Activated CD4-positive, alpha-beta T cell treated with anti-CD3 and anti-CD28 coated beads, Interleukin-2, amount 10 ng/mL, durations not matched to agents 24 days and 14 days (primary cell): ENCODE results near the gene MSANTD7. TPM values are rescaled to one million over a fixed set of nuclear protein-coding genes. Genes with fewer than 3 reads are reported as not detected.
A peak's percentile ranks its signal among the peaks of the same experiment; 100 is the strongest.
"Not testable (repeated sequence)": the region's sequence is repeated elsewhere in the genome, so short reads cannot be mapped to it uniquely, and the experiment has no call there.

Experiments
- DNase-seq: peaks from one replicate; pipeline ENCODE4 v3.0.0; 2022
- H3K27ac Mint-ChIP-seq: one replicate; pipeline ENCODE4 v1.8.0; 2022; ENCODE audit warnings: mild to moderate bottlenecking, mixed read lengths
- H3K27me3 Mint-ChIP-seq: one replicate; pipeline ENCODE4 v1.8.0; 2022; ENCODE audit warnings: mixed read lengths
- H3K36me3 Mint-ChIP-seq: one replicate; pipeline ENCODE4 v1.8.0; 2022; ENCODE audit warnings: low read depth, mild to moderate bottlenecking, mixed read lengths
- H3K4me1 Mint-ChIP-seq: one replicate; pipeline ENCODE4 v1.8.0; 2021; ENCODE audit warnings: mixed read lengths
- H3K4me3 Mint-ChIP-seq: one replicate; pipeline ENCODE4 v1.8.0; 2022; ENCODE audit warnings: mild to moderate bottlenecking, moderate library complexity, mixed read lengths
- H3K9me3 Mint-ChIP-seq: one replicate; pipeline ENCODE4 v1.8.0; 2021; ENCODE audit warnings: mixed read lengths
- intact Hi-C: fragments of 100-400 bp; cut with micrococcal nuclease; formaldehyde crosslinking; loops from one replicate; pipeline ENCODE4 v1.15.1; 2023
- total RNA-seq: library from RNA; stranded (reverse); gene quantifications from 2 replicates; pipeline ENCODE4 v1.2.3, GENCODE V29; 2022

Gene MSANTD7
- total RNA-seq: 28.9 and 30.3 TPM in 2 replicates

- no peaks in the 10 kb centered on the region for H3K9me3 Mint-ChIP-seq
- H3K4me3 Mint-ChIP-seq: peak within 1 kb of the TSS; percentile 92
- H3K4me1 Mint-ChIP-seq: peaks cover 18% of the 10 kb centered on the region
- peak within 1 kb of the TSS; percentile 96 for H3K27ac Mint-ChIP-seq
- intact Hi-C loops: loop anchor here (1.0 to 5.0 kb wide), 8 partner anchors 40 to 339 kb away; partner anchors contain the start of genes DCLRE1C, RPP38 and SUV39H2
- H3K27me3 Mint-ChIP-seq: no peaks in the 10 kb centered on the region
- peak; percentile 100 for DNase-seq
- H3K36me3 Mint-ChIP-seq: peaks cover 36% of the 10 kb centered on the region
Observed at GRCh38 chr10:14837757-14838581, at the start of gene MSANTD7, which contains the start of the genes CDNF and HSPA14. TSS of gene MSANTD7 (plus strand) at chr10:14838306. CDS start at chr10:14842285, 3,979 bp downstream. TSS of gene CDNF (minus strand) at chr10:14838037. CDS start at chr10:14837946, 91 bp downstream. TSS of gene HSPA14 (plus strand) at chr10:14838306. CDS start at chr10:14838403, 97 bp downstream.

- Mint-ChIP-seq H3K36me3 (no peaks in the 10 kb centered on the region), H3K4me3 (no peak overlapping the region), H3K9me3 (no peaks in the 10 kb centered on the region), H3K27ac (no peak overlapping the region), H3K4me1 (no peaks in the 10 kb centered on the region), H3K27me3 (peaks cover 32% of the 10 kb centered on the region)
- intact Hi-C loops: no loop called here
- no peak for DNase-seq
Observed at GRCh38 chr10:14798636-14799035, 39.5 kb upstream of the MSANTD7 start.

GRCh38 chr10:14800397-14800796, 37.7 kb upstream of the MSANTD7 start:
- Mint-ChIP-seq H3K4me1 (no peaks in the 10 kb centered on the region), H3K27ac (no peak overlapping the region), H3K4me3 (no peak overlapping the region), H3K36me3 (no peaks in the 10 kb centered on the region), H3K27me3 (peaks cover 32% of the 10 kb centered on the region), H3K9me3 (no peaks in the 10 kb centered on the region)
- intact Hi-C loops: no loop called here
- DNase-seq: no peak

- no peaks in the 10 kb centered on the region for H3K9me3 Mint-ChIP-seq
Observed at GRCh38 chr10:14801723-14802122, 36.4 kb upstream of the MSANTD7 start.

GRCh38 chr10:14803827-14804226, 34.3 kb upstream of the MSANTD7 start:
- no peak overlapping the region for H3K4me3 Mint-ChIP-seq
- no peaks in the 10 kb centered on the region for H3K36me3 Mint-ChIP-seq
- H3K4me1 Mint-ChIP-seq: no peaks in the 10 kb centered on the region
- no peaks in the 10 kb centered on the region for H3K9me3 Mint-ChIP-seq
- H3K27ac Mint-ChIP-seq: no peak overlapping the region
- no peak for DNase-seq
- peaks cover 39% of the 10 kb centered on the region for H3K27me3 Mint-ChIP-seq
- intact Hi-C loops: no loop called here

More at GRCh38 chr10:14801723-14802122, 36.4 kb upstream of the MSANTD7 start:
- peaks cover 34% of the 10 kb centered on the region for H3K27me3 Mint-ChIP-seq
- no peak for DNase-seq
- no peak overlapping the region for H3K4me3 Mint-ChIP-seq
- no peaks in the 10 kb centered on the region for H3K36me3 Mint-ChIP-seq
- no peaks in the 10 kb centered on the region for H3K4me1 Mint-ChIP-seq
- intact Hi-C loops: no loop called here
- peak overlapping the region; percentile 27 for H3K27ac Mint-ChIP-seq

- Mint-ChIP-seq H3K9me3 (no peaks in the 10 kb centered on the region), H3K27ac (no peak overlapping the region), H3K4me1 (no peaks in the 10 kb centered on the region), H3K4me3 (no peak overlapping the region), H3K36me3 (no peaks in the 10 kb centered on the region), H3K27me3 (peaks cover 25% of the 10 kb centered on the region)
- DNase-seq: no peak
- intact Hi-C loops: no loop called here
Observed at GRCh38 chr10:14806318-14806717, 31.8 kb upstream of the MSANTD7 start.

GRCh38 chr10:14810969-14811953, 26.8 kb upstream of the MSANTD7 start:
- DNase-seq: no peak
- Mint-ChIP-seq H3K27ac (peak overlapping the region; percentile 29), H3K27me3 (peaks cover 17% of the 10 kb centered on the region), H3K4me3 (no peak overlapping the region), H3K9me3 (no peaks in the 10 kb centered on the region), H3K36me3 (no peaks in the 10 kb centered on the region), H3K4me1 (peaks cover 12% of the 10 kb centered on the region)
- intact Hi-C loops: no loop called here

GRCh38 chr10:14812271-14812670, 25.8 kb upstream of the MSANTD7 start:
- Mint-ChIP-seq H3K36me3 (no peaks in the 10 kb centered on the region), H3K4me3 (no peak overlapping the region), H3K9me3 (no peaks in the 10 kb centered on the region), H3K4me1 (peaks cover 12% of the 10 kb centered on the region), H3K27me3 (peaks cover 10% of the 10 kb centered on the region), H3K27ac (no peak overlapping the region)
- intact Hi-C loops: no loop called here
- DNase-seq: no peak

- H3K27me3 Mint-ChIP-seq: no peaks in the 10 kb centered on the region
- no peak overlapping the region for H3K4me3 Mint-ChIP-seq
- intact Hi-C loops: no loop called here
- no peak overlapping the region for H3K27ac Mint-ChIP-seq
- H3K4me1 Mint-ChIP-seq: peaks cover 12% of the 10 kb centered on the region
- DNase-seq: no peak
- H3K9me3 Mint-ChIP-seq: no peaks in the 10 kb centered on the region
- no peaks in the 10 kb centered on the region for H3K36me3 Mint-ChIP-seq
Observed at GRCh38 chr10:14815681-14816080, 22.4 kb upstream of the MSANTD7 start.

GRCh38 chr10:14816717-14817116, 21.4 kb upstream of the MSANTD7 start:
- H3K27ac Mint-ChIP-seq, H3K4me3 Mint-ChIP-seq, H3K27me3 Mint-ChIP-seq, H3K9me3 Mint-ChIP-seq, intact Hi-C loops, DNase-seq, H3K36me3 Mint-ChIP-seq: not testable (repeated sequence)
- H3K4me1 Mint-ChIP-seq: peaks cover 16% of the 10 kb centered on the region

GRCh38 chr10:14820010-14820774, 17.9 kb upstream of the MSANTD7 start:
- Mint-ChIP-seq H3K4me1 (peaks cover 8% of the 10 kb centered on the region), H3K36me3 (no peaks in the 10 kb centered on the region), H3K9me3 (no peaks in the 10 kb centered on the region), H3K27me3 (peaks cover under 1% of the 10 kb centered on the region), H3K27ac (no peak overlapping the region), H3K4me3 (no peak overlapping the region)
- intact Hi-C loops: loop anchor here (5.0 kb wide), 2 partner anchors 173 to 623 kb away; no protein-coding TSS in a partner anchor
- DNase-seq: no peak

- Mint-ChIP-seq H3K9me3 (no peaks in the 10 kb centered on the region), H3K4me1 (peaks cover 9% of the 10 kb centered on the region), H3K36me3 (no peaks in the 10 kb centered on the region), H3K27me3 (peaks cover 5% of the 10 kb centered on the region), H3K4me3 (no peak overlapping the region), H3K27ac (no peak overlapping the region)
- intact Hi-C loops: loop anchor here (5.0 kb wide), 2 partner anchors 173 to 623 kb away; no protein-coding TSS in a partner anchor
- no peak for DNase-seq
Observed at GRCh38 chr10:14820775-14821154, 17.3 kb upstream of the MSANTD7 start.
